ENCODE data around the gene DPPA5.

DPPA5 gene

DNA sequence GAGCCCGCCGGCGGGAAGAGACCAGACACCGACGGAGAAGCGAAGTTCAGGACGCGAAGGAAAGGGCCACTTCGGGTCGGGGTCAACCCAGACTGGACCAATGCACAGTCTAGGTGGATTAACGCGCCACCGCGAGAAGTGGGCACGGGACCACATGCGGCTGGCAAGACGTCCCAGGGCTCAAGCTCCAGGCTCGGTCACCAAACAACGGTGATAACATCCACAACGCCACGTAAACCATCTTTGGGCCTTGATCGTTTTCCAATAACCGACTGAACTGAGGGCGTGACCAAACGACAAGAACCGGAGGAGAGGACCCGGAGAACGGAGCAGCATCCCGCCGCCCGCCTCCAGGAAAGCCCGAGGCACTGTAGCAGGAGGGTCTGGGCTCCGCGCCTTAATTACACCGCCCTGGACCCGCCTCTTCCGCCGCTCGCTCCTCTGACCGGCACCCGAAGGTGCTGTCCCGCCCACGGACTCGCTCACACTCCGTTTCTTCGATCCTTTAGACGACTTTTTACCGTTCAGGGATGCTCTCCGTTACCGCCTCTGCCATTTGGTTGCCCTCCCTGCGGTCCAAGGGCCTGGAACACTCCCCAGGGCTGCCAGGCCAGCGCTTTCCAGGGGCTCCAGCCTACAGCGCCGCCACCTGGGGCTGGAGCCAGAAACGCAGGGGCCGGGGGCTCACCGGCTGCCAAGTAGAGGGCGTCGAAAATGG is 44.1 kb downstream of the DPPA5 start:
- TF ChIP-seq, protein P1, sequence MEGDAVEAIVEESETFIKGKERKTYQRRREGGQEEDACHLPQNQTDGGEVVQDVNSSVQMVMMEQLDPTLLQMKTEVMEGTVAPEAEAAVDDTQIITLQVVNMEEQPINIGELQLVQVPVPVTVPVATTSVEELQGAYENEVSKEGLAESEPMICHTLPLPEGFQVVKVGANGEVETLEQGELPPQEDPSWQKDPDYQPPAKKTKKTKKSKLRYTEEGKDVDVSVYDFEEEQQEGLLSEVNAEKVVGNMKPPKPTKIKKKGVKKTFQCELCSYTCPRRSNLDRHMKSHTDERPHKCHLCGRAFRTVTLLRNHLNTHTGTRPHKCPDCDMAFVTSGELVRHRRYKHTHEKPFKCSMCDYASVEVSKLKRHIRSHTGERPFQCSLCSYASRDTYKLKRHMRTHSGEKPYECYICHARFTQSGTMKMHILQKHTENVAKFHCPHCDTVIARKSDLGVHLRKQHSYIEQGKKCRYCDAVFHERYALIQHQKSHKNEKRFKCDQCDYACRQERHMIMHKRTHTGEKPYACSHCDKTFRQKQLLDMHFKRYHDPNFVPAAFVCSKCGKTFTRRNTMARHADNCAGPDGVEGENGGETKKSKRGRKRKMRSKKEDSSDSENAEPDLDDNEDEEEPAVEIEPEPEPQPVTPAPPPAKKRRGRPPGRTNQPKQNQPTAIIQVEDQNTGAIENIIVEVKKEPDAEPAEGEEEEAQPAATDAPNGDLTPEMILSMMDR (IDR thresholded peaks at IDR 0.05) = peak; percentile 60

DNA sequence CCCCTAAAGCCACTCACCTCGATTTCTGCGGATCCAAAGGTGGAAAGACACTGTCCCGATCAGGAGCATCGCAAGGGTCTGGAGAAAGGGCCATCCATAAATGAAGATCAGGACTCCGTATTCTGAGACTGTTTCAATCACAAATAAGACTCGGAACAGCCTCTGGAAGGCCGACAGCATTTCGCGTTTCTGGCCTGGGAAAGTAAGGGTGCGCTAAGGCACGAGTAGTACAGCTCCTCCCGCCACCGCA is 44.6 kb downstream of the DPPA5 start:
- TF ChIP-seq, protein P1 (IDR thresholded peaks at IDR 0.05) = no peak

DNA sequence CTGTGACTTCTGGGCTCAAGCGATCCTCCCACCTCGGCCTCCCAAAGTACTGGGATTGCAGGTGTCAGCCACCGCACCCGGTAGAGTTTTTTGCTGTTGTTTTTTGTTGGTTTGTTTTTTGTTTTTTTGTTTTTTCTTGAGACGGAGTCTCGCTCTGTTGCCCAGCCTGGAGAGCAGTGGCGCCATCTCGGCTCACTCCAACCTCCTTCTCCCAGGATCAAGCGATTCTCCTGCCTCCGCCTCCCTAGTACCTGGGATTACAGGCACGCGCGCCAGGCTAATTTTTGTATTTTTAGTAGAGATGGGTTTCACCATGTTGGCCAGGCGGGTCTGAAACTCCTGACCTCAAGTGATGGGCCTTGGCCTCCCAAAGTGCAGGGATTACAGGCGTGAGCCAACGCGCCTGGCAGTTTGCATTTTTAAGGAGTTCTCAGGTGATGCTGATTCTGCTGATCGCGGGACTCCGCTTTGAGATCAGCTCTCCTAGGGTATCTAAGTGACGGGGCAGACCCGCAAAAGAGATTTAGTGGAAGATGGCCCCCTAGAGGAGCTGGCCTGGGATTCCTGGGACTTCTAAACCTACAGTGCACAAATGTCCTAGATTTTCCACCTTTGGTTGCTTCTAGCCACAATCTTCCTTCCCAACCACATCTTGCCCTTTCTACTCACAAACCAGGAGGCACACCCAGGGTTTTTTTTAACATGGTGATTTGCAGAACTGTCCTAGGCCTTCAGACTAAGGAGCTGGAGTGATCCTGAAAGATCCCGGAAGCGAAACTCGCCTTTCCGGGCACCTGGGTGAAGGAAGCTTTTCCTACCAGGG is 45.2 kb downstream of the DPPA5 start:
- TF ChIP-seq, protein P1 (IDR thresholded peaks at IDR 0.05) = peak; percentile 20; the same call in 1 of the 2 replicates

All from LNCAP (cell line).